ENCODE results near the gene SELENOH. TPM values are rescaled to one million over a fixed set of nuclear protein-coding genes. Genes with fewer than 3 reads are reported as not detected.

Gene SELENOH
- total and polyA plus RNA-seq, 11 donors: 56.8 to 134 (median 85.7) TPM

DNA sequence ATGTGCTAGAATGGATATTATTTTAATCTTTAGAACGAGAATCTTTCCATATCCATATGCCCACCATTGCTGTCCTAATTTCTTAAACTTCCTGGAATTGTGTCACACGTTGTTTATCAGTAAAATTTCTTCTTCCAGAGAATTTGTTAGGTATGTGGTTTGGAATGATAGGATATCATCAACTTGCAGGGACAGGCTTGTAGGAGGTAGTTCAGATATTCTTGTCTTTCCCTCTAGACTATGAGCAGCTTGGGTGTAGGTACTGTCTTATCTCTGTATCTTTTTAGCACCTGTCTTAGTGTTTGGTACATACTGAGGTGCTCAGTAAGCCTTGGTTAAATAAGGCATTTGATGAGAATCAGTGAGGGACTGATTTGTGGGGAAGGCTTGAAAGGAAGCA, 23.7 kb downstream of the SELENOH start:
- TF ChIP-seq, protein P1, sequence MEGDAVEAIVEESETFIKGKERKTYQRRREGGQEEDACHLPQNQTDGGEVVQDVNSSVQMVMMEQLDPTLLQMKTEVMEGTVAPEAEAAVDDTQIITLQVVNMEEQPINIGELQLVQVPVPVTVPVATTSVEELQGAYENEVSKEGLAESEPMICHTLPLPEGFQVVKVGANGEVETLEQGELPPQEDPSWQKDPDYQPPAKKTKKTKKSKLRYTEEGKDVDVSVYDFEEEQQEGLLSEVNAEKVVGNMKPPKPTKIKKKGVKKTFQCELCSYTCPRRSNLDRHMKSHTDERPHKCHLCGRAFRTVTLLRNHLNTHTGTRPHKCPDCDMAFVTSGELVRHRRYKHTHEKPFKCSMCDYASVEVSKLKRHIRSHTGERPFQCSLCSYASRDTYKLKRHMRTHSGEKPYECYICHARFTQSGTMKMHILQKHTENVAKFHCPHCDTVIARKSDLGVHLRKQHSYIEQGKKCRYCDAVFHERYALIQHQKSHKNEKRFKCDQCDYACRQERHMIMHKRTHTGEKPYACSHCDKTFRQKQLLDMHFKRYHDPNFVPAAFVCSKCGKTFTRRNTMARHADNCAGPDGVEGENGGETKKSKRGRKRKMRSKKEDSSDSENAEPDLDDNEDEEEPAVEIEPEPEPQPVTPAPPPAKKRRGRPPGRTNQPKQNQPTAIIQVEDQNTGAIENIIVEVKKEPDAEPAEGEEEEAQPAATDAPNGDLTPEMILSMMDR (IDR thresholded peaks at IDR 0.05): no peak
- no peak for TF ChIP-seq POLR2A (IDR thresholded peaks at IDR 0.05)
- ATAC-seq (no peak), DNase-seq (no peak)
- peak overlapping the region in 10 of 12 donors; percentile 2 to 96 (median 92) for H3K27ac ChIP-seq
- no peaks in the 10 kb centered on the region for H3K9me3 ChIP-seq
- H3K4me1 ChIP-seq: peaks cover 0 to 70% (median 50%) of the 10 kb centered on the region in 12 donors
- intact Hi-C loops (cut with DNase I): loop anchor here in 5 of 10 donors (5.0 kb wide), 2 partner anchors 32 to 37 kb away; no protein-coding TSS in a partner anchor
- no peaks in the 10 kb centered on the region for H3K27me3 ChIP-seq
- peaks cover 0 to 3% (median 0%) of the 10 kb centered on the region in 9 donors for H3K36me3 ChIP-seq
- H3K4me3 ChIP-seq: peak overlapping the region in 10 of 12 donors; percentile 17 to 76 (median 66)
- 0 to 11% (median 5%) methylated on average over 2 of the region's 2 CpGs for WGBS, 4 donors

DNA sequence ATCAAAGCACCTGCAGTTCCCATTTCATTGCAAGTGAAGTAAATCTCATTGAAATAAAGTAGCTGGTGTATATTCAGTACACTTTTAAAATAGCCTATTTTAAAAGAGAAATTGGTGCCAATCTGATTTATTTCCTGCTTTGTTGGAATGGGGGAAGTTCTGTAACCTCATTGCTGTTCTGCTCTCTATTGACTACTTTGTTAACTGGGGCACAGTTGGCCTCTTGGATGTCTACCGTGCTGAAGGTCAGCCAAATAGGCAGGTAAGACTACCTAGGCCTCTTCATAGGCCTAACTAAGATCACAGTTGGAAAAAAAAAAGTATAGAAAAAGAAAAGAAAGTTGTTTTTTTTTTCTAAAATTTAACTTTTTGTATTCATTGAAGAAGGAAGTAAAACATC, 29.5 kb downstream of the SELENOH start:
- ATAC-seq (no peak), DNase-seq (no peak)
- Histone ChIP-seq H3K27me3 (no peaks in the 10 kb centered on the region), H3K9me3 (no peaks in the 10 kb centered on the region), H3K27ac (peak overlapping the region in 4 of 12 donors; percentile 6 to 55 (median 8)), H3K36me3 (peaks cover 0 to 3% (median 0%) of the 10 kb centered on the region in 9 donors), H3K4me3 (no peak overlapping the region), H3K4me1 (peaks cover 0 to 97% (median 88%) of the 10 kb centered on the region in 12 donors)
- 9 to 27% (median 18%) methylated on average over 1 of the region's 1 CpG for WGBS, 4 donors
- TF ChIP-seq POLR2A (IDR thresholded peaks at IDR 0.05): no peak
- TF ChIP-seq, protein P1 (IDR thresholded peaks at IDR 0.05): no peak
- intact Hi-C loops (cut with DNase I): loop anchor here in 2 of 10 donors (1.0 to 10.0 kb wide), 2 partner anchors 12 to 254 kb away; partner anchors contain the start of gene OR9Q1 (in 1 of the 2)

DNA sequence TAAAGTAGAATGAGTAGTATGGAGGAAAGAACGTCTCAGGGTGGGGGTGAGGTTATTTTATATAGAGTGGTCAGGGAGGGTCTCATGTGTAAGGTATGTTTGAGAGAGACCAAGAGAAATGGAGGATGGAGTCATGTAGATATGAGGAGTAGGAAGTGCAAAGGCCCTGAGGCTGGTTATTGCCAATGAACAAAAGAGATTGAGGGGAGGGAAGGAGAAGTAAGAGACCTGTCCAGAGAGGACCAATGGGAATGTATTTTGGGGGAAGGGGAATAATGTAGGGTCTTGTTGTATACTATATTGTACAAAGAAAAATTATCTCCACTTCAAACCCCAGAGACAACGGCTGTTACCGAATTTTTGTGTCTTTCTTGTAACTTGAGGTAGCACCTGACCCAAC, 30.1 kb downstream of the SELENOH start:
- 85 to 94% (median 90%) methylated on average over 3 of the region's 3 CpGs for WGBS, 4 donors
- ATAC-seq (no peak), DNase-seq (no peak)
- Histone ChIP-seq H3K4me1 (peaks cover 0 to 97% (median 88%) of the 10 kb centered on the region in 12 donors), H3K27me3 (no peaks in the 10 kb centered on the region), H3K36me3 (peaks cover 0 to 3% (median 0%) of the 10 kb centered on the region in 9 donors), H3K9me3 (no peaks in the 10 kb centered on the region), H3K27ac (peak overlapping the region in 3 of 12 donors; percentile 6 to 55 (median 22)), H3K4me3 (no peak overlapping the region)
- no peak for TF ChIP-seq POLR2A (IDR thresholded peaks at IDR 0.05)
- TF ChIP-seq, protein P1 (IDR thresholded peaks at IDR 0.05): no peak
- intact Hi-C loops (cut with DNase I): loop anchor here in 2 of 10 donors (1.0 to 10.0 kb wide), 2 partner anchors 11 to 253 kb away; partner anchors contain the start of gene OR9Q1 (in 1 of the 2)

DNA sequence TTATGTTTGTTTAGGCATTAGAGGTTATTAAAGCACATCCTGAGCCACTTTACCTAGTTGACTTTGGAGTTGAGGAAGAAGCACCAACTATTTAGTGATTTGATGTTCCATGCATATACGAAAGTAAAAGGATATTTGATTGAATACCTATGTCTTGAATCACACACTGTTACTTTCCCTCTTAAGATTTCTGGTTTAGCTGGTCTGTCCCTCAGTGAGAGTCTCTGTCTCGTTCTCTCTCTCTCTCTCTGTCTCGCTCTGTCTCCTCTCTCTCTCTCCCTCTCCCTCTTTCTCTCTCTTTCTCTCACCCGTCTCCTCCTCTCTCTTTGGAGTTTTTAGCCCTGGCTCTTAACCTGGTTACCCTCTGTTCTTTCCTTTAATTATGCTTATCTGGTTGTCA, 31.3 kb downstream of the SELENOH start:
- ATAC-seq: no peak
- WGBS, 4 donors: 54 to 60% (median 56%) methylated on average over 4 of the region's 4 CpGs
- TF ChIP-seq, protein P1 (IDR thresholded peaks at IDR 0.05): no peak
- TF ChIP-seq POLR2A (IDR thresholded peaks at IDR 0.05): no peak
- peak overlapping the region in 4 of 12 donors; percentile 3 to 30 (median 16) for H3K27ac ChIP-seq
- no peaks in the 10 kb centered on the region for H3K36me3 ChIP-seq
- peaks cover 9 to 97% (median 90%) of the 10 kb centered on the region in 12 donors for H3K4me1 ChIP-seq
- intact Hi-C loops (cut with DNase I): loop anchor here in 1 of 10 donors (10.0 kb wide), 1 partner anchor 252 kb away; the partner anchor contains the start of gene OR9Q1
- no peak overlapping the region for H3K4me3 ChIP-seq
- H3K9me3 ChIP-seq: no peaks in the 10 kb centered on the region
- no peaks in the 10 kb centered on the region for H3K27me3 ChIP-seq
- DNase-seq: no peak
